ENCODE measurements around the gene CACNA1C.

DNA sequence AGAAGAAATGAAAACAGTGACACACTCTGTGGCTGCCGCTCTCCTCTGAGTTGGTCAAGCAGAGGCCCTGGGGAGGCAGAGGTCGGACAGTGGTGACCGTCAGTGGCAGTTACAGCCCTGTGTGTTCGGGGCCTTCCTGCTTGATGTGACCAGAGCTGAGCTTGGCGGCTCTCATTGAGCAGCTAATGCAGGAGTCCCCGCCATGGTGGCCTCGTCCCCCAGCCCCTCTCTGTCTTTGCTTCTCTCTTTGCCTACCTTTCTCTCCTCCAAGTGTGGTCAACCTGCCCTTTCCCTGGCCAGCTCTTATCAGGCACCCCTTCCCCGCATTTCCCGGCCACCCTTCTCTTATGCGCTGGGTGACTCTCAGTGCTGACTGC, 362.8 kb downstream of the CACNA1C start:
- TF ChIP-seq, protein P1, sequence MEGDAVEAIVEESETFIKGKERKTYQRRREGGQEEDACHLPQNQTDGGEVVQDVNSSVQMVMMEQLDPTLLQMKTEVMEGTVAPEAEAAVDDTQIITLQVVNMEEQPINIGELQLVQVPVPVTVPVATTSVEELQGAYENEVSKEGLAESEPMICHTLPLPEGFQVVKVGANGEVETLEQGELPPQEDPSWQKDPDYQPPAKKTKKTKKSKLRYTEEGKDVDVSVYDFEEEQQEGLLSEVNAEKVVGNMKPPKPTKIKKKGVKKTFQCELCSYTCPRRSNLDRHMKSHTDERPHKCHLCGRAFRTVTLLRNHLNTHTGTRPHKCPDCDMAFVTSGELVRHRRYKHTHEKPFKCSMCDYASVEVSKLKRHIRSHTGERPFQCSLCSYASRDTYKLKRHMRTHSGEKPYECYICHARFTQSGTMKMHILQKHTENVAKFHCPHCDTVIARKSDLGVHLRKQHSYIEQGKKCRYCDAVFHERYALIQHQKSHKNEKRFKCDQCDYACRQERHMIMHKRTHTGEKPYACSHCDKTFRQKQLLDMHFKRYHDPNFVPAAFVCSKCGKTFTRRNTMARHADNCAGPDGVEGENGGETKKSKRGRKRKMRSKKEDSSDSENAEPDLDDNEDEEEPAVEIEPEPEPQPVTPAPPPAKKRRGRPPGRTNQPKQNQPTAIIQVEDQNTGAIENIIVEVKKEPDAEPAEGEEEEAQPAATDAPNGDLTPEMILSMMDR (IDR thresholded peaks at IDR 0.05), result no peak
- no peak for TF ChIP-seq POLR2AphosphoS5 (IDR thresholded peaks at IDR 0.05)
